Activated T-helper 9 cell treated with anti-CD3 and anti-CD28 coated beads, Interleukin-2, amount 50 U/mL, for 16 hours (primary cell): ENCODE measurements around the gene CMTM7.
A peak's percentile ranks its signal among the peaks of the same experiment; 100 is the strongest.
"Not testable (repeated sequence)": the region's sequence is repeated elsewhere in the genome, so short reads cannot be mapped to it uniquely, and the experiment has no call there.

Experiments used
- DNase-seq: peaks from one replicate; pipeline ENCODE4 v3.0.0-alpha.2; 2020; ENCODE audit warnings: low read depth

CMTM7 gene

GRCh38 chr3:32383136-32383711 lies 8.4 kb upstream of the CMTM7 start:
- no peak for DNase-seq

- no peak for DNase-seq
These were observed 6.7 kb upstream of the CMTM7 start for GRCh38 chr3:32384938-32385337.

- DNase-seq = no peak
These were observed 4.1 kb upstream of the CMTM7 start for GRCh38 chr3:32387512-32387911.

- DNase-seq = not testable (repeated sequence)
These were observed 2.1 kb upstream of the CMTM7 start for GRCh38 chr3:32389577-32389976.

GRCh38 chr3:32392536-32393302 lies 1.1 kb downstream of the CMTM7 start:
- DNase-seq = no peak

- DNase-seq = no peak
These were observed 3.8 kb downstream of the CMTM7 start for GRCh38 chr3:32395496-32395895.

- DNase-seq = no peak
These were observed 6.3 kb downstream of the CMTM7 start for GRCh38 chr3:32397941-32398340.

- no peak for DNase-seq
These were observed 6.9 kb downstream of the CMTM7 start for GRCh38 chr3:32398531-32398930.

- DNase-seq = no peak
These were observed 7.5 kb downstream of the CMTM7 start for GRCh38 chr3:32399030-32399620.

- no peak for DNase-seq
These were observed 9.5 kb downstream of the CMTM7 start for GRCh38 chr3:32401126-32401525.

- peak; percentile 41 for DNase-seq
These were observed 10.0 kb downstream of the CMTM7 start for GRCh38 chr3:32401556-32402081.

- DNase-seq = no peak
These were observed 12.0 kb downstream of the CMTM7 start for GRCh38 chr3:32403663-32404062.

GRCh38 chr3:32404714-32405113 lies 13.1 kb downstream of the CMTM7 start:
- DNase-seq = no peak

GRCh38 chr3:32405155-32405554 lies 13.5 kb downstream of the CMTM7 start:
- DNase-seq = no peak

- no peak for DNase-seq
These were observed 14.2 kb downstream of the CMTM7 start for GRCh38 chr3:32405711-32406323.

- DNase-seq = no peak
These were observed 15.1 kb downstream of the CMTM7 start for GRCh38 chr3:32406486-32407408.

GRCh38 chr3:32410367-32411246 lies 19.0 kb downstream of the CMTM7 start:
- no peak for DNase-seq

GRCh38 chr3:32411442-32411841 lies 19.8 kb downstream of the CMTM7 start:
- no peak for DNase-seq

GRCh38 chr3:32412887-32413286 lies 21.2 kb downstream of the CMTM7 start:
- DNase-seq = no peak

GRCh38 chr3:32413845-32414521 lies 22.3 kb downstream of the CMTM7 start:
- no peak for DNase-seq
